Measurements from ENCODE around the gene ZCCHC3.
"Not testable (repeated sequence)": the region's sequence is repeated elsewhere in the genome, so short reads cannot be mapped to it uniquely, and the experiment has no call there.

The ZCCHC3 gene

DNA sequence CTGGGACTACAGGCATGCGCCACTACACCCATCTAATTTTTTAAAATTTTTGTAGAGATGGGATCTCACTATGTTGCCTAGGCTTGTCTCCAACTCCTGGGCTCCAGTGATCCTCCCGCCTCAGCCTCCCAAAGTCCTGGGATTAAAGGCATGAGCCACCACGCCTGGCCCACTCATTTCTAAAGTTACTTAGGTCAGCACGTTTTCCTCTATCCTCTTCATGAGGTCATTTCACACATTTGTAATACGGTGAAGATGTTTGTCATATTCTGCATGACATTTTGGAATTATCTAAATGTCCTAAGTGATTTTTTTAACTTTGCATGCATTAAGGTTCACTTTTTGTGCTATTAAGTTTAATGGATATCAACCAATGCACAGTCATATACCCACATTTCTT lies 16.0 kb downstream of the ZCCHC3 start:
- DNase-seq, result no peak

DNA sequence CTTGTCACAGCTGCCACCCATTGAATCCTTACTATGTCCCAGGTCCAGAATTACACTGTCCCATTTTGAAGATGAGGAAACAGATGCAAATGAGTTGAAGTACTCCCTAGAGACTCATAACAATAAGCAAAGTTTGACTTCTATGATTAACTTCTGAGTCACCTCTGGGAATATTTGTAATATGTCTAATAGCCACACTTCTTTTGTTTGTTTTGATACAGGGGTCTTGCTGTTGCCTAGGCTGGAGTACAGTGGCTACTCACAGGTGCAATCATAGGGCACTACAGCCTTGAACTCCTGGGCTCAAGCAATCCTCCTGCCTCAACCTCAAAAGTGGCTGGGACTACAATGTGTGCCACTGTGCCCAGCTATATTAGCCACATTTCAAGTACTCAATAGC lies 16.6 kb downstream of the ZCCHC3 start:
- DNase-seq, result no peak

DNA sequence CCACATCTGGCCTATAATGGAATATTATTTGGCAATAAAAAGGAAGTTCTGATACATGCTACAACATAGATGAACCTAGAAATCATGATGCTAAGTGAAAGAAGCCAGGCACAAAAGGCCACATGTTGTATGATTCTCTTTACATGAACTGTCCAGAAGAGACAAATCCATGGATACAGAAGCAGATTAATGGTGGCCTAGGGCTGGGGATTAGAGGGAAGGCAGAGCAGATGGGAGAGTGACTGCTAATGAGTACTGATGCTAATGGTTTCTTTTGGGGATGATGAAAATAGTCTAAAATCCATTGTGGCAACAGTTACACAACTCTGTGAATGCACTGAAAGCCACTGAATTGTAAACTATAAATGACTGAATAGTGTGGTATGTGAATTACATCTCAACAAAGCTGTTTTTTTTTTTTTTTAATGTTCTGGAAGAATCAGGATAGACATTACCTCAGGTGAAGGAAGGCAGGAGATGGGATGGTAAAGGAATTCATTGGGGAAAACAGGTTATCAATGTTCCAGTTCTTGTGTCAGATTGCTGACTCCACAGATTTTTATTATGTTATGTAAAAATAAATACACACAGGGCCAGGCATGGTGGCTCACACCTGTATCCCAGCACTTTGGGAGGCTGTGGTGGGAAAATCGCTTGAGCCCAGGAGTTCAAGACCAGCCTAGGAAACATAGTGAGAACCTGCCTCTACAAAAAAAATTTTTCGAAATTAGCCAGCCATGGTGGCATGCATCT lies 19.1 kb downstream of the ZCCHC3 start:
- no peak for DNase-seq

DNA sequence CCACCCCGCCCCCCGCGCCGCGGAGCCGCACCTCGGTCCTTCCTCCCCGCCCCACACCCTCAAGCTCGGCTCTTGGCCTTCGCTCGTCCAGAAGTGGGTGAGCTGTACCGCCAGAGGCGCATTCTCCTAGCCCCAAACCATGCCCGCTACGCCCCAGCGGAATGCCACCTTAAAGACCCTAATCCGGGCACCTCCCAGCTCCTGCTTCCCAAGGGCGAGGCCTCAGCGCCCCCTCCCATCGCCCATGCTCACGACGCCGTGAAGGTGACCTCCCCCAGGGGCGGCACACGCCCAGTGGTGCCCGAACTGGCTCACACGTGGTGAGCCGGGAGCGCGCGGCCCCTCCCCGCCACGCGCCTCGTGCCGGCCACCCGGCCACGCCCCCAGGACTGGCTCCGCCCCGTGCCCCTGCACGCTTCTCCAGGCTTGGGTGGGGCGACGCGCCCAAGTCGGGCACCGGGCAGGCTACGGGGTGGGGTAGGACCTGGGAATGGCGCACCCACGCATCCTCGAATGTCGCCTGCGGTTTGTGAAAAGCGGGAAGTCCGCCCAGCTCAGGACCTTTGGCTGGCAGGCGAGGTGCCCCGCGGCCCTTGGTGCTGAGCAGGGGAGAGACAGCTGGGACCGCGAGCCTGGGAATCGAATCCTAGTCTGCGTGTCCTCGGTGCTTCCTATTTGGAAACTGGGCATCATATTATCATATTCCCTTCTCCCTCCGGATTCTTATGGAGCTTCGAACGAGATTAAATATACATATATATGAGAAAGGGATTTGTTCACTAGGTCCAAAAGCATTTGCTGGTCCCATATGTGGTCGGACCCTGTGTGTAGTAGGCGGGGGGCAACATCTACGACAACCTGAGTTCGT lies 27.0 kb downstream of the ZCCHC3 start:
- DNase-seq, result peak; percentile 91

DNA sequence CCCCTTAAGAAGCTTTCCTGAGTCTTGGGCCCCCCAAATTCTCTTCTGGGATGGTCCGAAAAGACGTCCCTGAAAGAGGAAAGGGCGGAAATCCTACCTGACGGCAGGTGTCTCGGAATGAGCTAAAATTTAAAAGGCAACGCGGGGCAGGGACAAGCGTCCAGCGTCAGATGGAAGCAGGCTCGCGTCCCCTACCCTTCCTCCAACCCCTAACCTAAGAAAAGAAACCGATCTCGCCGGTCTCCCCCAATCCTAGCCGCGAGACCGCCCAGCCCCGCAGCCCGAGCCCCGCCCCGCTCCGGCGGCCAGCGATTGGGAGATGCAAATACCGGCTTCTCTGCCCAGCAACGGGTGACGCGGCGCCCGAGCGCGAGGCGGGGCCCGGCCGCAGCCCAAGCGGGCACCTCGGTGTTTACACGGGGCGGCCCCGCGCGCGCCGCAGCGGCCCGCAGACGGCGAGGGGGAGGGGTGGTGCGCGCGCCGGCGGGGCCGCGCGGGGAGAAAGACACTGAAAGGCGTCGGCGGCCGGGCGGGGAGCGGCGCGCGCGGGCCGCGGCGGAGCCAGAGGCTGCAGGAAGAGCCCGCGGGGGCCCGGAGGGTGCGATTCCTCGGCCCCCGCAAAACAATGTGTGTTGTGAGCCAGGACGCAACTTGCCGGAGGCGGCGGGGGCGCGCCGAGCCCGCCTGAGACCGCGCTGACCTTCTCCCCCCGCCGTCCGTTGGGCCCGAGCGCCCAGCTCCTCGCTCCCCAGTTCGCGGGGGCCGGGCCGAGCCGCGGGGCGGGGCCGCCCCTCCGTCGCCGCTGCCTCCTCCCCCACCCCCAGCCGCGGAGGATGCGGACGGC lies 27.9 kb downstream of the ZCCHC3 start, which contains the start of gene SOX12:
Gene SOX12 (plus strand): TSS at position 508 of the 844 bp plus-strand sequence. CDS start 373 bp downstream, outside the sequence.
- peak; percentile 97 for DNase-seq

DNA sequence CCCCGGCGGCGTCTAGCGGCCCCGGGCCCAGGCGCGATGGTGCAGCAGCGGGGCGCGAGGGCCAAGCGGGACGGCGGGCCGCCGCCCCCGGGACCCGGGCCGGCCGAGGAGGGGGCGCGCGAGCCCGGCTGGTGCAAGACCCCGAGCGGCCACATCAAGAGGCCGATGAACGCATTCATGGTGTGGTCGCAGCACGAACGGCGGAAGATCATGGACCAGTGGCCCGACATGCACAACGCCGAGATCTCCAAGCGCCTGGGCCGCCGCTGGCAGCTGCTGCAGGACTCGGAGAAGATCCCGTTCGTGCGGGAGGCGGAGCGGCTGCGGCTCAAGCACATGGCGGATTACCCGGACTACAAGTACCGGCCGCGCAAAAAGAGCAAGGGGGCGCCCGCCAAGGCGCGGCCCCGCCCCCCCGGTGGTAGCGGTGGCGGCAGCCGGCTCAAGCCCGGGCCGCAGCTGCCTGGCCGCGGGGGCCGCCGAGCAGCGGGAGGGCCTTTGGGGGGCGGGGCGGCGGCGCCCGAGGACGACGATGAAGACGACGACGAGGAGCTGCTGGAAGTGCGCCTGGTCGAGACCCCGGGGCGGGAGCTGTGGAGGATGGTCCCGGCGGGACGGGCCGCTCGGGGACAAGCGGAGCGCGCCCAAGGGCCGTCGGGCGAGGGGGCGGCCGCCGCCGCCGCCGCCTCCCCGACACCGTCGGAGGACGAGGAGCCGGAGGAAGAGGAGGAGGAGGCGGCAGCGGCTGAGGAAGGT lies 28.7 kb downstream of the ZCCHC3 start:
- DNase-seq, result peak; percentile 85

DNA sequence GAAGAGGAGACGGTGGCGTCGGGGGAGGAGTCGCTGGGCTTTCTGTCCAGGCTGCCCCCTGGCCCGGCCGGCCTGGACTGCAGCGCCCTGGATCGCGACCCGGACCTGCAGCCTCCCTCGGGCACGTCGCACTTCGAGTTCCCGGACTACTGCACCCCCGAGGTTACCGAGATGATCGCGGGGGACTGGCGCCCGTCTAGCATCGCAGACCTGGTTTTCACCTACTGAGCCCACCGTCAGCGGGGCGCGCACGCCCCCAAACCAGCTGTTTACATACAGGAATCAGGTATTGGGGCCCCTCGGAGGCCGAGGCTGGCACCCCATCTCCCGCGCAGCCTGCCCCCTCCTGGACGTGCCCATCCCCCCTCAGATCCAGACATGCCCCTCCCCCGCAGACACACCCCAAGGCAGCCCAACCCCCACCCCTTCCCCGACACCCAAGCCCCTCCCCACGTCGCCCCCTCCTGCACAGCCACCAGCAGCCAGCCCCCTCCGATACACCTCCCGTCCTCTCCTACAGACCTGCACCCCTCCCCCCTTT lies 29.3 kb downstream of the ZCCHC3 start:
- no peak for DNase-seq

DNA sequence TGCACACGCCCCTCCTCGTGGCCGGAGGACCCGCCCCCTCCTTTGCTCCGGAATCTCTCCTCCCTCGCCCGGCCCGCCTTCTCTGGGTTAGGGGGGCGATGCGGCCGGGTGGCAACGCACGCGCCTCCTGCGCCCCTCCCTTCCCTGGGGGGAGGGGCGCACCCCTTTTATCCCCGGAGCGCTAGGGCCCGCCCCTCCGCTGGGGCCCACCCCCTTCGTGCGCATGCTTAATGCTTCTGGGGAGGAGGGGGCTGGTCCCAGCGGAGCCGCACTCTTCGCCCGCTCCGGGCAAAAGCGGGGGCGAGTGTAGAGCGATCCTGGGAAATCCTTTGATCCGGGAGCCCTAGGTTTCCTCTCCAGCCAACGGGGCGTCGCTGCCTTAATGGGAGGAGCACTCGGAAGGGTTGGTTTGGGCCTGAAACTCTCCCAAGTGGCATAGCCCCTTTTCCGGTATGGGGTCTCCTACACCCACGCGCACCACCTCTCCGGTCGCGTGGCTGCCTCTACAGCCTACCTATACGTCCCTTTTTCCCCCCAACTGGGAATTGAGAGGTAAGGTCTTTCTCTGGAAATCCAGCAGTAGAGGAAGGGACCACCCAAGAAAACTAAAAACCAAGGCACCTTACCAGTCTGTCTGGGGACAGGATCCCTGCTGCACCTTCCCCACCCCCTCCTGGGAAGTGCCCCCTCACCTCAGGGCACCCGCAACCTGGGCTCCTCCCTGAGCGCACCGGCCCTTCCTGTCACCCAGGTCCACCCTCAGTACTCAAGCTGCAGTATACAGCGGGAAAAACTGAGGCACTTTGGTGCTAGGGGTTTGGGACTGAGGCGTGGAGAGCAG lies 30.0 kb downstream of the ZCCHC3 start:
- DNase-seq, result peak; percentile 95

DNA sequence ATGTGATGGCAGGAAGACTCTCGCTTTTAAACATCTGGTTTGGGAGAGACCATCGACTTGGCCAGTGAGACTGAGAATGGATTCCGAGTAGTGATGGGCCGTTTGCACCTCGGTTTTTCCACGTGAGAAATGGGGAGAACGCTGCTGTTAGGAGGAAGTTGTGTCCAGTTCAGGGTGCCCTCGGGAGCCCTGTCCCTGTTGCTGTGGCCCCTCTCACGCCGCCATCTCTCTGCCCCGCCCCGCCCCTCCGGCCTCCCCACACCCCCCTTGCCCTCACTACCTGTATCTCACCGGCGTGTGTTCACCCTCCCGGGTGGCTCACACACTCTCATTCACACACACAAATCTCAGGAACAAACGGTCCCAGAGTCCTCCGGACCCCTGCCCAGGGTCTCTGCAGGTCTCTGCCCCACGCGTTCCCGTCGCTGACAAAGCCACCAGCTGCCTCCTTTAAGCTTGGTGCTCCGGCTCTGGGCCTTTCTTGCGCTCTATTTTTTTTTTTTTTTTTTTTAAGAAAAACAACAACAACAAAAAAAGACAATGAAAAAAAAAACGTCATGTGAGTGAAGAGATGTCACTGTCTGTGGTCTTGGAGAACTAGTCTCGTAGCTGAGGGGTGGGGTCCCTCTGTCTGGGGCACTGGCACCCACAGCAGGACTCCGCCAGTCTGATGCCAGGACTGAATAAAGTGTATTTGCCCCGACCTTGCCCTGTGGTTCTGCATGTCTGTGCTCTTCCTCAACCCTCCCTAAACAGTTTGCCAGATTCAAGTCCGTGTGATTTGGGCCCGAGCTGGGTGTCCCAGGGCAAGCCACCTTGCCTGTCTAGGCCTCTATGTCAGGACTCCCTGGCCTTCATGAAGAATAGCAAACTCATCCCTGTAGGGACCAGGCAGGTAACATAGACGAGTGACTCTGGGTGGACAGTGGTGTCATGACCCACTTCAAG lies 30.9 kb downstream of the ZCCHC3 start:
- no peak for DNase-seq

DNA sequence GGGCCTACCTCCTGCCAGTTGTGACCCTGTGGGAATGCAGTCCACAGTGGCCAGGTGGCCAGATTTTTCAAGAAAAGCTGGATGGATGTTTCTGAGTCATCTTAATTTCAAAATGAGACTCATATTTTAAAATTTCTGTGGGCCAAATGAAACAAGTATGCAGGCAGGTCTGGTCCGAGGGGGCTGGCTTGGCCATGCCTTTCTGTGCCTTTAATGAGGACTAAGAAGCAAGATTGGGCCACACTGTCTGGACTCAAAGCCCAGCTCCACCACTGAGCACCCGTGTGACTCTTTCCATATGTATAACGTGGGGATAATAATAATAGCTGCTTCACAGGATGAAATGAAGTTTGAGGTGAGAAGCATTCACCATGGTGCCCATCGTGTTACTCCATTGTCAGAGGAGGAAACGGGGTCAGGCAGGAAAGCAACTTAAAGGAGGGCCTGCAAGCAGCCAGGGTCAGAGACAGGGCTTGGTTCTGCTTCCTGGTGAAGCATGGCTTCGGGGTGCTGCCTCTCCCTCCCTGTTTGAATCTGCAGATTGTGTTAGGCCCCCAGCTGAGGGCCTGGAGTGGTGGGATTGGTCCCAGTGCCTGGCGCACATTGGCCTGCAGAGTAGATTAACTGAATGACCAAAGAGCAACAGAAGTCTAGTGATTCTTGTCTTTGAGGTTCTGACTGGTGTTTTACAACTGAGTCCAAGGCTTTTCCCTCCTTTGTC lies 31.8 kb downstream of the ZCCHC3 start:
- no peak for DNase-seq

DNA sequence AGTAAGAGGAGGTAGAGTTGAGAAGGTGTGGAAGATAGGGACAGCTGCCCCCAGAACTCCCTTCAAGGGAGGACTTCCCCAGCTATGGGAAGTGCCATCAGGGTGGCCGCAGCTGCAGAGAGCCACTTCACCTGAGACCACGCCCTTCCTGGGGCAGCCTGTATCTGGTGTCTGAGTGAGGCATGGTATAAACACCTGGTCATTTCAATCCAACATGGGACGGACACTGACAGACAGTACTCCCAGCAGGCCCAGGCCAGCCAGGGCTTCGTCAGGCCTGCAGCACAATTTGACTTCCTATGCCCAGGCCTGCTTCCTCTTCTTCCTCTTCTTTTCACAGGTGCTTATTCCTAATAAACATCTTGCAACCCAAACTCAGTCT lies 32.5 kb downstream of the ZCCHC3 start:
- no peak for DNase-seq

DNA sequence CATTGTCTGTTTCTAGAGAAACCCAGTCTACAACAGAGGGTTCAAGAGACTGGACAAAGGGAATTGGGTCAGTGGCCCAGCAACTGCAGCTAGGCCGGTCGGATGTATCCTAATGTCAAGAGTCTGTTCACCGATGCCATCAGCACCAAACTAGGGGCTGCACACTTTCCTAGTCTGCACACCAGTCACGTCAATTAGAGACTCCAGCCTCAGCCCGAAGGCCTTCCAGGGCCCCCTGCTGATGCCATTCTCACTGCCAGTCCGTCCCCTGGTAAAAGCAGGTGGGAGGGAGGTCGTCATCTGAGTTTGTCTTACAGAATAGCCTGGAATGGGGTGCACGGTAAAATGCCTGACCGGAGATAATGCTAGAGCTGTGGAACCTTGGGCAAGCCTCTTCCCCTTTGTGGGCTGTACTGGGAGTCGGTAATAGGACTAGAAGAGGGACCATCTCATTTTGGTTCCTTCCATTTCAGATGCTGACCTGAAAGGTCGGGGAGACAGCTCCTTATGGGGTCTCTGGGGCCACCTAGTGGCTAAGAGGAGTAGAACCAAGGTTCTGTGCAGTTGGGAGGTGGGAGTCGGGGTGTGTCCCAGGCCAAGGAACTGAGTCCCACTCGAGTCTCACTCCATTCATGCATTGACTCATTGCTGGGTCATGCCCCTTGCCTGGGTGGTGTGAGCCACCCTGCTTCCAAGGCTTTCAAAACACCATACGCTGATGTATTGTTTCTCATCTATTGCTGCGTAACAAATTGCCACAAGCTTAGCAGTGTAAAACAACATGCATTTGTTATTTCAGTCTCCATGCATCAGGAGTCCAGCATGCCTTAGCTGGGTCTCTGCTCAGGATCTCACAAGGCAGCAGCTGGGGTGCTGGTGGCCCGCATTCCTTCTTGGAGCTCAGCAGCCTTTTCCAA lies 33.1 kb downstream of the ZCCHC3 start:
- DNase-seq, result peak; percentile 66

DNA sequence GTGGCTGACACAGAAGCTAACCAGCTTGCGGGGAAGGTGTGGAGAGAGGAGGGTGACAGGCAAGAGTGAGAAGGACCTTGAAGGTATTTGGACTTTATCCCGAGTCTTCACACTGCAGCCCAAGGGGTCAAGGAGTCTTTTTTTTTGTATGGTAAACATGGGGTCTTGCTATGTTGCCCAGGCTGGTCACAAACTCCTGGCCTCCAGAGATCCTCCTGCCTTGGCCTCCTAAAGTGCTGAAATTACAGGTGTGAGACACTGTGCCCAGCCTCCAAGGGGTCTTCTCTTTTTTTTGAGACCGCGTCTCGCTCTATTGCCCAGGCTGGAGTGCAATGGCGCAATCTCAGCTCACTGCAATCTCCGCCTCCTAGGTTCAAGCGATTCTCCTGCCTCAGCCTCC lies 37.2 kb downstream of the ZCCHC3 start:
- DNase-seq, result no peak

DNA sequence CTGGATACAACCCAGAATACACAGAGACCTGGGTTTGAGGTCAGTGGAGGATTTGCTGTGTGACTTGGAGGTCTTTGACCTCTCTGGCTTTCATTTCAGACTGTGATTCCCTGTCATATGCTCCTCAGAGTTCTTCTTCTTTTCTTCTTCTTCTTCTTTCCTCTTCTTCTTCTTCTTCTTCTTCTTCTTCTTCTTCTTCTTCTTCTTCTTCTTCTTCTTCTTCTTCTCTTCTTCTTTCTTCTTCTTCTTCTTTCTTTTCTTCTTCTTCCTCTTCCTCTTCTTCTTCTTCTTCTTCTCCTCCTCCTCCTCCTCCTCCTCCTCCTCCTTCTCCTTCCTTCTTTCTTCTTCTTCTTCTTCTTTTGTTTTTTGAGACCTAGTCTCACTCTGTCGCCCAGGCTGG lies 38.7 kb downstream of the ZCCHC3 start:
- DNase-seq, result not testable (repeated sequence)

DNA sequence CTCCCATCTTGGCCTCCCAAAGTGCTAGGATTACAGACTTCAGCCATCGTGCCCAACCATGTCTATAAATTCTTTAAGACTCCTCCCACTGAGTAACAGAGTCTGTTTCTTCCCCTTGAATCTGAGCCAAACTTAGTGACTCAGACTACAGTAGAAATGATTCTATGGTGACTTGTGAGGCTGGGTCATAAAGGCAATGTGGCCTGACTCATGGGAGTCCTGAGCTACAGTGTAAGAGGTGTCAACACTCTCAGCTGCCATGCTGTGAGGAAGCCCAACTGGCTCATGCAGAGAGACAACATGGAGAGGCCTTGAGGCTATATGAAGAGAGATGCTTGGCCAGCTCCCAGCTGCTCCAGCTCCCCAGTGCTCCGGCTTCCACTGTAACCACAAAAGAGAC lies 44.3 kb downstream of the ZCCHC3 start:
- DNase-seq, result no peak

DNA sequence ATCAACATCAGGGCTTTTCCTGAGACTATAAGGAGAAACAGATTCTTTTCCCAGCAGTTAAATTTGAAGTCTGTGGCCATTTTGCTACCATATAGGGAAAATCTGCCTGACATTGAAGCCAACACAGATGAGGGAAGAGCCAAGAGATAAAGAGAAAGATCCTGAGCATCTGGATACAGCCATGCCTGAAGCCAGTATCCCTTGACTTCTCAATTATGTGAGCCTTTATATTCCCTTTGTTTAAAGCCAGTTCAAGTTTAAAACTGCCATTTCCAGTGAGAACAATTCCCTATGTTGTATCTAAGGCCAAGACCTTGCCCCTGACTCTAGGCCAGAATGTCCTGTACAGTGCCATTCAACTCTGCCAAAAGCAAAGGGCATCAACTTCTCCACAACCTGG lies 45.7 kb downstream of the ZCCHC3 start:
- no peak for DNase-seq

DNA sequence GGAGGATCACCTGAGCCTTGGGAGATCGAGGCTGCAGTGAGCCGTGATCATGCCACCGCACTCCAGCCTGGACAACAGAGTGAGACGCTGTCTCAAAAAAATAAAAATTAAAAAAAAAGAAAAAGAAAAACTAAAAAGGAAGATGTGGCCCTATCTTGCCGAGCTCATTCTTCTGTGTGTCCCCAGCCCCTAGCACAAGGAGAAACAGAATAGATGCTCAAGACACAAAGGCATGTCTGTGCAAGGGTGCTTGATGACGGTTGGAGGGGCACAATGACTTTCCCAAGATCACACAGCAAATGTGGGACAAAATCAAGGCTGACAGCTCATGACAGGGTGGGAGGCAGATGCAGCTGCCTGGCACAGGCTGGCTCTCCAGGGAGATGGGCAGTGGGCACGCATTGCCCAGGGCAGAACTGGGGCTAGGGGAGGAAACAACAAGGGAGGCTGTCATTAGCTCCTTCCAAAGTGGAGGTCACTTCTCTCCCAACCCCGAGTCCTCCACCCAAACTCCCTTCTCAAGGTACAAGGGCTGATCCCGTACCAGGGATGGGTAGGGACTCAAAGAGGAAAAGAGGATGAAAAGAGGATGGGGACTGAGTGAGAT lies 48.8 kb downstream of the ZCCHC3 start:
- no peak for DNase-seq

Data from left hindlimb (tissue), 1 donor.